GM19467 (cell line): ENCODE results near the gene PPIL4.
"Not testable (repeated sequence)": the region's sequence is repeated elsewhere in the genome, so short reads cannot be mapped to it uniquely, and the experiment has no call there.

ENCODE experiments used
- ATAC-seq: cut with Tn5 transposase; IDR thresholded peaks from one replicate; pipeline ENCODE4 v1.9.1; 2021; ENCODE audit warnings: mild to moderate bottlenecking, moderate library complexity; ENCODE audit not compliant: unreplicated experiment

PPIL4 gene

GRCh38 chr6:149462712-149463111 is 83.1 kb downstream of the PPIL4 start:
- not testable (repeated sequence) for ATAC-seq

- ATAC-seq = no peak
These were observed 84.2 kb downstream of the PPIL4 start for GRCh38 chr6:149461670-149462069.

- ATAC-seq = not testable (repeated sequence)
These were observed 85.6 kb downstream of the PPIL4 start for GRCh38 chr6:149460249-149460648.

DNA sequence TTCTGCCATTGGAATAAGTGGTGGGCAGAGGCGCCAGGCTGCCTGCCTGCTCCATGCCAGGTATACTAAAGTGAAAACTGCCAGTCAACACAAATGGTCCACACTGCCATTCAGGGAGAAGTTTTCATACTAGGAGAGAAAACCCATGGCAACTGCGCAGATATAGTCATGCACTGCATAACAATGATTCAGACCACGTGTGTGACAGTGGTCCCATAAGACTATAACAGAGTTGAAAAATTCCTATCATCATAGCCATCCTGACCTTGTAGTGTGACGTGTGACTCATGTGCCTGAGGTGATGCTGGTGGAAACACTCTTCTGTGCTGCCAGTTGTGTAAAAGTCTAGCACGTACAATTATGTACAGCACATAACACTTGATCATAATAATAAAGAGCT is 86.1 kb downstream of the PPIL4 start:
- ATAC-seq = no peak

- ATAC-seq = no peak
These were observed 87.0 kb downstream of the PPIL4 start for GRCh38 chr6:149458806-149459205.

- no peak for ATAC-seq
These were observed 87.6 kb downstream of the PPIL4 start for GRCh38 chr6:149458196-149458595.

DNA sequence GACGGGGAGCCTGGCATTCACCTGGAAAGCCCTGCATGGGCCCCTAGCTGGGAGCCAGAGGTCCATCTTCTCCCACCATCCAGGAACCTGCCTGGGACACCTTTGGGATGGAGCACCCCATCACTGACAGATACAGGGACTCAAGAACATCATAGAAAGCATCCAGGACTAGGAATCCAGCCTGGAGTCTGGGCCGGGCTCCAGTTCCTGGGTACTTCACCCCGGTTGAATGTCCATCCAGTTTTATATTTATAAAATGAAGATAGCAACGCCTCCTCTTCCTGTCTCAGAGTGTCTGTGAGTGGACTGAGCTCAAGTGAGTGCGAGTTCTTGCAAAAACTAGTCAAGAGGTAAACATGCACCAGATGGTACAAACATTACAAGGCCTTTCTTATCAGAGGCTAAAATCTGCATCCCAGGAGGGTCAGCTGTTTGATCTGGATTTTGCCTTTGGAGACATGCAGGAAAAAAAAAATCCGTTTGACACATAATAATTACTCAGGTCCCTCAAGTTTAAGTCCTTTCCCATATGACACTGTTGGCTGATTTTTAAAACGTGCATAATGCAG is 88.4 kb downstream of the PPIL4 start:
- no peak for ATAC-seq

DNA sequence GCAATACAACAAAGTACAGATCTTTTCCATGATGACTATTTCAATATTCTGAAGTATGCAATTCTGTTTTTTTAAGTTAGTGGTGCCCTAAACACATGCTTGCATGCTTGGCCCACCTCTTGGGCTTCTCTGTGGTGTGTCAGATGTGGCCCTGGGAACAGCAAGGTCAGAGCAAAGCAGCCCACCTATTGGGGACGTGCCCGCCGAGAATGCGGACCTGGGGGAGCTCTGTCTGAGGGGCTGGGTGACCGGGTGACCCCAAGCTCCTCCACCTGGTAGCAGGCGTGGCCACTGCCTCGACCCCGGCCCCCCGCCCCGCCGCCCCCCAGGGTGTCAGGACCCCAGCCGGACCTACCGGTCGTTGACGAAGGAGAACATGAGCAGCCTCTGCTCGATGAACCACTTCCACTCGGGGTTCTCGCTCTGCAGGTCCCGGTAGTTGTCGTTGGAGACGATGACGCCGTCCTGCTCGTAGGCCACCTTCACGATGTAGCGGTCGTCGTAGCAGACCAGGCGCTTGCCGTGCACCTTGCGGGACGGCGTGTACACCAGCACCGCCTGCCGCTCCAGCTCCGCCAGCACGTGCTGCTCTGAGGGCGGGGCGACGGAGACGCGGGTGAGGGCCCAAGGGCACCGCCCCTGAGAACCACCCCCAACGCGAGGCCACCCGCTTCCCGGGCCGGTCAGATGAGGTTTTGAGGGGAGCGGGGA is 89.4 kb downstream of the PPIL4 start:
- ATAC-seq = no peak

DNA sequence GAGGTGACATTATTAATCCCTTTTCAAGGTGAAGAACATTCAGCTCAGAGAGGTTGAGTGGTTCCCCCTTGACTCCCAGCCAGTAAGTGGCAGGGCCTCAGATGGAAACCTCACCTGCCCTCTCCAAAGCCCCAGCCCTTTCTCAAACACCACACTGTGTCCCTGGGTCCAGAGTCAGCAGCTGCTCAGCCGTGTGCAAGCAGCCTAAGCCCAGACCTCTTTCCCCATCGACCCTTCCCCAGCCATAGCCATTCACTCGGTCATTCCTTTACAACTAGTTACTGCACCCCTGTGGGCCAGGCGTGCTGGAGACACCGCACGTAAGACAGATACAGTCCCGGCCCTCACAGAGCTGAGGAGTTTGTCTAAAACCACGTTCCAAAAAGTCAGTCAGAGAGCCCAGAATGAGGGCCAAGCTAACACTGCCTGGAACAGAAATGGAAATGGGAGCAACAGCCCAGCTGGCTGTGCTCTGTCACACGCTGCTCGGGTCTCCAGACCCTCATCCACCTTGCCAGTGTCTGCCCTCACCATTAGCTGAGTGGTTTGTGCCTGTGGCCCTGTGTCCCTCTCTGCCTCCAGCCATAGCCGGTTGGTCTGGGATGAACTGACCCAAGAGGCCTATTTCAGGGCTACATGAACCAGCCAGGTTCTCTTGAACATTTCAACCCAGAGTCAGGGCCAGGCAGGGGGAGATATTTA is 90.7 kb downstream of the PPIL4 start:
- ATAC-seq = no peak
